ENCODE measurements around the gene CCM2L.

DNA sequence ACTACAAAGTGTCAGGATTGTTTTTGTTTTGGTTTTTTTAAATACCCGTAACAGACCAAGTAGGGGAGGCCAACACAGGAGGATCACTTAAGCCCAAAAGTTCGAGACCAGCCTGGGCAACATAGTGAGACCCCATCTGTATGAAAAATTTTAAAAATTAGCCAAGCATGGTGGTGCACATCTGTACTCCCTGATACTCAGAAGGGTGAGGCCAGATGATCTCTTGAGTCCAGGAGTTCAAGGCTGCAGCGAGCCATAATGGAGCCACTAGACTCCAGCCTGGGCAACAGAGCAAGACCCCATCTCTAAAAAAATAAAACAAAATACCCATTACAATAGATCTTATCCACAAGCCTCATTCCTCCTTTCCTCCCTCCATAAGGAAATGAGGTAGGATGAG is 70.5 kb downstream of the CCM2L start:
- TF ChIP-seq, protein P1, sequence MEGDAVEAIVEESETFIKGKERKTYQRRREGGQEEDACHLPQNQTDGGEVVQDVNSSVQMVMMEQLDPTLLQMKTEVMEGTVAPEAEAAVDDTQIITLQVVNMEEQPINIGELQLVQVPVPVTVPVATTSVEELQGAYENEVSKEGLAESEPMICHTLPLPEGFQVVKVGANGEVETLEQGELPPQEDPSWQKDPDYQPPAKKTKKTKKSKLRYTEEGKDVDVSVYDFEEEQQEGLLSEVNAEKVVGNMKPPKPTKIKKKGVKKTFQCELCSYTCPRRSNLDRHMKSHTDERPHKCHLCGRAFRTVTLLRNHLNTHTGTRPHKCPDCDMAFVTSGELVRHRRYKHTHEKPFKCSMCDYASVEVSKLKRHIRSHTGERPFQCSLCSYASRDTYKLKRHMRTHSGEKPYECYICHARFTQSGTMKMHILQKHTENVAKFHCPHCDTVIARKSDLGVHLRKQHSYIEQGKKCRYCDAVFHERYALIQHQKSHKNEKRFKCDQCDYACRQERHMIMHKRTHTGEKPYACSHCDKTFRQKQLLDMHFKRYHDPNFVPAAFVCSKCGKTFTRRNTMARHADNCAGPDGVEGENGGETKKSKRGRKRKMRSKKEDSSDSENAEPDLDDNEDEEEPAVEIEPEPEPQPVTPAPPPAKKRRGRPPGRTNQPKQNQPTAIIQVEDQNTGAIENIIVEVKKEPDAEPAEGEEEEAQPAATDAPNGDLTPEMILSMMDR (IDR thresholded peaks at IDR 0.05; ENCODE audit: insufficient read depth, low read depth, low read length): no peak
- no peak for TF ChIP-seq EZH2 (IDR thresholded peaks at IDR 0.05; ENCODE audit: insufficient read depth, low read length)

Data from astrocyte (in vitro differentiated cells and primary cell).